ENCODE data around the gene PTGDS. TPM values are rescaled to one million over a fixed set of nuclear protein-coding genes. Genes with fewer than 3 reads are reported as not detected.

Gene PTGDS
- total and polyA plus RNA-seq, 9 of the 15 experiments (the other 6 are each of a cell fraction or from before 2014, with no cell fraction given), result 0.46 to 7.1 (median 2.0) TPM

GRCh38 chr9:136944519-136945332 is 32.6 kb upstream of the PTGDS start, which contains the start of the genes C8G and FBXW5 (continued):
- TF ChIP-seq SNRNP70 (optimal IDR thresholded peaks at IDR 0.05; ENCODE audit: low read depth, low read length), result no peak
- TF ChIP-seq ZNF3 (CRISPR knock-in tag; IDR thresholded peaks at IDR 0.05), result no peak
- no peak for TF ChIP-seq ZNF518B (CRISPR knock-in tag; IDR thresholded peaks at IDR 0.05)
- TF ChIP-seq ZNF778 (CRISPR knock-in tag; IDR thresholded peaks at IDR 0.05), result no peak
- 0 out of 2 replicates have a peak, but pooled peaks have one; percentile 1 for TF ChIP-seq MXI1 (IDR thresholded peaks at IDR 0.05; ENCODE audit: low read depth, low read length)
- TF ChIP-seq SOX6 (IDR thresholded peaks at IDR 0.05), result peak; percentile 60
- 0 out of 2 replicates have a peak, but pooled peaks have one; percentile 47 for TF ChIP-seq JUND (IDR thresholded peaks at IDR 0.05; ENCODE audit: borderline replicate concordance, low read depth, low read length)
- TF ChIP-seq JUND (tag; IDR thresholded peaks at IDR 0.05; ENCODE audit: borderline replicate concordance, low read depth, low read length), result peak; percentile 30; the same call in 2 of the 3 replicates
- TF ChIP-seq POLR2G (IDR thresholded peaks at IDR 0.05; ENCODE audit: low read depth, low read length), result peak; percentile 66
- TF ChIP-seq HINFP (tag; conservative IDR thresholded peaks at IDR 0.05; ENCODE audit: low read depth), result no peak
- TF ChIP-seq MAFF (IDR thresholded peaks at IDR 0.05; ENCODE audit: low read length), result no peak
- TF ChIP-seq AFF4 (CRISPR knock-in tag; IDR thresholded peaks at IDR 0.05), result peak; percentile 63; the same call in 1 of the 2 replicates
- TF ChIP-seq ELF4 (CRISPR knock-in tag; IDR thresholded peaks at IDR 0.05), result peak; percentile 74; the same call in 1 of the 2 replicates
- TF ChIP-seq E2F5 (CRISPR knock-in tag; IDR thresholded peaks at IDR 0.05), result no peak
- TF ChIP-seq NELFE (IDR thresholded peaks at IDR 0.05; ENCODE audit: insufficient read depth, insufficient read length), result no peak
- no peak for TF ChIP-seq JUNB (CRISPR knock-in tag; conservative IDR thresholded peaks at IDR 0.05)
- TF ChIP-seq PRPF4 (IDR thresholded peaks at IDR 0.05; ENCODE audit: insufficient read depth, low read depth, low read length, poor library complexity, severe bottlenecking), result no peak
